Kidney (tissue), 14 donors: ENCODE results near the gene RPS19BP1. TPM values are rescaled to one million over a fixed set of nuclear protein-coding genes. Genes with fewer than 3 reads are reported as not detected.
A peak's percentile ranks its signal among the peaks of the same experiment; 100 is the strongest.

Experiments used
- DNase-seq, 5 donors: peaks; one replicate each; pipeline ENCODE4 v3.0.0-alpha.2; 2013 to 2020
- FAIRE-seq: peaks from 2 replicates; lab custom pipeline; 2012; peaks lifted over from hg19 to GRCh38; lab: Jason Lieb, UNC
- H3K27ac ChIP-seq, 2 donors: one replicate each; pipeline ENCODE4 v1.7.0; 2013; ENCODE audit warnings: low read depth in 2 of 2, low read length in 2 of 2, inconsistent platforms in 1 of 2
- H3K27me3 ChIP-seq: one replicate; pipeline ENCODE4 v1.7.1; 2013; ENCODE audit warnings: low read length, inconsistent platforms; ENCODE audit not compliant: control insufficient read depth, insufficient read depth
- H3K36me3 ChIP-seq, 3 donors: one replicate each; pipeline versions ENCODE4 v1.7.0 to v1.7.1; 2013; ENCODE audit warnings: low read length in 3 of 3, control low read depth in 1 of 3, inconsistent platforms in 1 of 3; ENCODE audit not compliant: insufficient read depth in 3 of 3, control insufficient read depth in 2 of 3
- H3K4me1 ChIP-seq, 3 donors: one replicate each; pipeline versions ENCODE4 v1.7.0 to v1.7.1; 2013; ENCODE audit warnings: low read length in 3 of 3, inconsistent platforms in 1 of 3, low read depth in 1 of 3; ENCODE audit not compliant: control insufficient read depth in 2 of 3, insufficient read depth in 2 of 3
- H3K4me3 ChIP-seq, 3 donors: one replicate each; pipeline versions ENCODE4 v1.7.0 to v1.8.1; 2013; ENCODE audit warnings: low read length in 3 of 3, control low read depth in 1 of 3, inconsistent platforms in 1 of 3
- H3K9ac ChIP-seq, 3 donors: one replicate each; pipeline versions ENCODE4 v1.7.0 to v1.7.1; 2013; ENCODE audit warnings: low read length in 3 of 3, control low read depth in 1 of 3, inconsistent platforms in 1 of 3
- H3K9me3 ChIP-seq, 3 donors: one replicate each; pipeline versions ENCODE4 v1.7.0 to v1.7.1; 2013; ENCODE audit warnings: low read length in 3 of 3, control low read depth in 1 of 3, inconsistent platforms in 1 of 3; ENCODE audit not compliant: control insufficient read depth in 2 of 3, insufficient read depth in 1 of 3
- CTCF ChIP-seq: IDR thresholded peaks from 3 replicates; pipeline ENCODE4 v1.5.1; 2012; ENCODE audit warnings: mild to moderate bottlenecking, moderate library complexity, borderline replicate concordance; ENCODE audit not compliant: insufficient read depth; ENCODE audit errors: extremely low read depth
- intact Hi-C: fragments of 100-400 bp; cut with DNase I; formaldehyde crosslinking; loops from one replicate; pipeline ENCODE4 v1.11.1; 2022
- polyA plus RNA-seq: library from polyadenylated mRNA; stranded (reverse); fragments of 350-450 nt; fragmentation: Illumina TruSeq; extraction: RNeasy Lipid Tissue Mini Kit (QIAGEN cat#74804); gene quantifications from one replicate; pipeline ENCODE4 v1.2.3, GENCODE V29; 2014; ENCODE audit warnings: low read depth, low replicate concordance; ENCODE audit not compliant: insufficient read depth
- total RNA-seq: library from RNA; stranded (reverse); fragmentation: NEBNext Ultra II Directional; extraction: Animal tissue kit (Norgen Biotek cat#: 25700); gene quantifications from one replicate; pipeline ENCODE4 v1.2.1, GENCODE V29; 2021
- donor health status: control.
- donor health status: control.
- donor health status: control.
- donor health status: control.
- donor health status: control.
- donor health status: DM: yes; HTN: yes; CAD: no.
- donor health status: Normal renal cell carcinoma (clear cell type).

Gene RPS19BP1
- total and polyA plus RNA-seq, 2 donors from 2014 or later: 51.8 to 180 TPM

DNA sequence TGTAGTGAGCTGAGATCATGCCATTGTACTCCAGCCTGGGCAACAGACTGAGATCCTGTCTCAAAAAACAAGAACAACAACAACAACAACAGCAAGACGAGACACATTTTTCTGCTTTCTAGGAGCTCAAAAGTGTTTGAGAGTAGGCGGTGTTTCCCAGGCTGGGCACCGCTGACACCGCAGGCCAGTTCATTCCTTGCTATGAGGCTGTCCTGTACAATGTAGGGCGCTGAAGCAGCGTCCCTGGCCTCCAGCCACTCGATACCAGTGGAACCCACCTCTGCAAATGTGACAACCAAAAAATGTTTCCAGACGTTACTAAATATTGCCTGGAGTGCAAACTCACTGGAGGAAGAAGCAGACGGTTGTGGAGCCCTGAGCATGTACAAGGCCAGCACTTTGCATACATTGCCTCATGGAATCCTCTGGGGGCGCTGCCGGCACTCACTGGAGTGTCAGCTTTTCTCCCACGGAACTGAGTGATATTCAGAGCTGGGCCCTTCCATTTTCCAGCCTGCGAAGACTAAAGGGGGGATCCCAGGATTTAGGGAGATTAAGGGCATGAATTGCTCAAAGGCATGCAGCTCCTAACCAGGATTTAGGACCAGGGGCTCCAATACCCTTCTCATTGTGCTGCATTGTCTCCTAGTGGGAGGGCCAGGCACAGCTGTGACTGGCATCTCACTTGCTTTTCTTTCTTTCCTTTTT is 36.3 kb downstream of the RPS19BP1 start:
- no peak for FAIRE-seq
- H3K4me1 ChIP-seq: peaks cover 0 to 10% (median 6%) of the 10 kb centered on the region in 3 donors

GRCh38 chr22:39494471-39495120 is 38.0 kb downstream of the RPS19BP1 start:
- Histone ChIP-seq H3K4me3 (no peak overlapping the region), H3K4me1 (peaks cover 0 to 4% (median 2%) of the 10 kb centered on the region in 3 donors), H3K36me3 (no peaks in the 10 kb centered on the region), H3K27me3 (no peaks in the 10 kb centered on the region), H3K9me3 (no peaks in the 10 kb centered on the region), H3K27ac (no peak overlapping the region), H3K9ac (no peak overlapping the region)
- intact Hi-C loops: no loop called here
- no peak for FAIRE-seq
- TF ChIP-seq CTCF: no peak
- peak in 1 of 5 donors; percentile 58 for DNase-seq

More for the DNA sequence above, 36.3 kb downstream of the RPS19BP1 start:
- H3K36me3 ChIP-seq: no peaks in the 10 kb centered on the region
- H3K27me3 ChIP-seq: no peaks in the 10 kb centered on the region
- DNase-seq: peak in 4 of 5 donors; percentile 77 to 92 (median 88)
- no peaks in the 10 kb centered on the region for H3K9me3 ChIP-seq
- intact Hi-C loops: no loop called here
- peak; percentile 75 for TF ChIP-seq CTCF
- peak overlapping the region in 1 of 3 donors; percentile 61 for H3K9ac ChIP-seq
- H3K4me3 ChIP-seq: no peak overlapping the region
- H3K27ac ChIP-seq: no peak overlapping the region

GRCh38 chr22:39493759-39494158 is 38.8 kb downstream of the RPS19BP1 start:
- DNase-seq: peak in 1 of 5 donors; percentile 15
- no peak overlapping the region for H3K4me3 ChIP-seq
- H3K9me3 ChIP-seq: no peaks in the 10 kb centered on the region
- H3K27me3 ChIP-seq: no peaks in the 10 kb centered on the region
- no peaks in the 10 kb centered on the region for H3K36me3 ChIP-seq
- H3K4me1 ChIP-seq: peaks cover 0 to 4% (median 2%) of the 10 kb centered on the region in 3 donors
- intact Hi-C loops: no loop called here
- H3K27ac ChIP-seq: no peak overlapping the region
- TF ChIP-seq CTCF: no peak
- H3K9ac ChIP-seq: no peak overlapping the region
- no peak for FAIRE-seq
